OCI-LY3 (cell line): Measurements from ENCODE around the gene KANSL1.

Source experiments
- H2AFZ ChIP-seq: fragments of 200-600, 300-600 bp; shearing (Covaris generic); 2 replicates; pipeline ENCODE4 v1.6.0; 2014; ENCODE audit warnings: antibody characterized with exemption, low read depth, low read length
- H3K27ac ChIP-seq: fragments of 200-600, 300-600 bp; sonication (generic); 2 replicates; pipeline ENCODE4 v1.5.1; 2014; ENCODE audit warnings: mild to moderate bottlenecking, low read length, moderate library complexity, mixed read lengths
- H3K27me3 ChIP-seq: fragments of 200-600, 300-600 bp; sonication (generic); 2 replicates; pipeline ENCODE4 v1.6.1; 2014; ENCODE audit warnings: low read depth, low read length, mixed read lengths
- H3K36me3 ChIP-seq: fragments of 200-600, 300-600 bp; sonication (generic); replicated peaks from 2 replicates; pipeline ENCODE3; 2014; ENCODE audit warnings: low read depth, low read length, mixed read lengths
- H3K4me1 ChIP-seq: fragments of 300-600, 200-600 bp; sonication (generic); 2 replicates; pipeline ENCODE4 v1.6.1; 2014; ENCODE audit warnings: low read length, mixed read lengths
- H3K4me2 ChIP-seq: fragments of 200-600, 300-600 bp; sonication (generic); 2 replicates; pipeline ENCODE4 v1.6.1; 2014; ENCODE audit warnings: low read length, mixed read lengths
- H3K4me3 ChIP-seq: fragments of 300-600, 200-600 bp; sonication (generic); 2 replicates; pipeline ENCODE4 v1.5.1; 2014; ENCODE audit warnings: antibody characterized with exemption, mild to moderate bottlenecking, low read length, moderate library complexity
- H3K79me2 ChIP-seq: fragments of 300-600, 200-600 bp; shearing (Covaris generic); 2 replicates; pipeline ENCODE4 v1.6.1; 2014; ENCODE audit warnings: mild to moderate bottlenecking, low read length, mixed read lengths
- H3K9ac ChIP-seq: fragments of 300-600, 200-600 bp; shearing (Covaris generic); 2 replicates; pipeline ENCODE4 v1.6.0; 2014; ENCODE audit warnings: mild to moderate bottlenecking, low read length, moderate library complexity
- H3K9me3 ChIP-seq: fragments of 200-600, 300-600 bp; shearing (Covaris generic); 2 replicates; pipeline ENCODE4 v1.6.1; 2014; ENCODE audit warnings: low read length, mixed read lengths; ENCODE audit not compliant: insufficient read depth
- H4K20me1 ChIP-seq: fragments of 200-600, 300-600 bp; sonication (generic); 2 replicates; pipeline ENCODE4 v1.6.1; 2016; ENCODE audit warnings: low read length, mixed read lengths; ENCODE audit not compliant: insufficient read depth
- CTCF ChIP-seq: fragments of 200-600, 300-600 bp; sonication (generic); IDR thresholded peaks from 2 replicates; pipeline ENCODE4 v1.5.1; 2014; ENCODE audit warnings: antibody characterized with exemption, low read length, low read depth
- EZH2phosphoT487 ChIP-seq: fragments of 200-600 bp; shearing (Covaris generic); IDR thresholded peaks from 2 replicates; pipeline ENCODE4 v1.6.1; 2018; ENCODE audit warnings: antibody characterized with exemption, mixed run types, low read depth

The KANSL1 gene

GRCh38 chr17:45991341-45991740, 201.9 kb downstream of the KANSL1 start:
- Histone ChIP-seq H3K27ac (no peak overlapping the region), H4K20me1 (no peaks in the 10 kb centered on the region), H2AFZ (no peak overlapping the region), H3K36me3 (no peaks in the 10 kb centered on the region), H3K9ac (no peak overlapping the region), H3K9me3 (no peaks in the 10 kb centered on the region), H3K4me1 (no peaks in the 10 kb centered on the region), H3K4me2 (no peak overlapping the region), H3K4me3 (no peak overlapping the region), H3K79me2 (no peaks in the 10 kb centered on the region), H3K27me3 (no peaks in the 10 kb centered on the region)
- TF ChIP-seq CTCF (no peak), EZH2phosphoT487 (no peak)

- no peak overlapping the region for H3K4me3 ChIP-seq
- no peak overlapping the region for H2AFZ ChIP-seq
- no peaks in the 10 kb centered on the region for H3K9me3 ChIP-seq
- H3K9ac ChIP-seq = no peak overlapping the region
- TF ChIP-seq CTCF (0 out of 2 replicates have a peak, but pooled peaks have one; percentile 3), EZH2phosphoT487 (no peak)
- H3K4me1 ChIP-seq = no peaks in the 10 kb centered on the region
- no peaks in the 10 kb centered on the region for H3K79me2 ChIP-seq
- no peak overlapping the region for H3K4me2 ChIP-seq
- H3K27me3 ChIP-seq = no peaks in the 10 kb centered on the region
- no peaks in the 10 kb centered on the region for H3K36me3 ChIP-seq
- no peaks in the 10 kb centered on the region for H4K20me1 ChIP-seq
- H3K27ac ChIP-seq = no peak overlapping the region
Observed at GRCh38 chr17:45990886-45991285, 202.3 kb downstream of the KANSL1 start.

DNA sequence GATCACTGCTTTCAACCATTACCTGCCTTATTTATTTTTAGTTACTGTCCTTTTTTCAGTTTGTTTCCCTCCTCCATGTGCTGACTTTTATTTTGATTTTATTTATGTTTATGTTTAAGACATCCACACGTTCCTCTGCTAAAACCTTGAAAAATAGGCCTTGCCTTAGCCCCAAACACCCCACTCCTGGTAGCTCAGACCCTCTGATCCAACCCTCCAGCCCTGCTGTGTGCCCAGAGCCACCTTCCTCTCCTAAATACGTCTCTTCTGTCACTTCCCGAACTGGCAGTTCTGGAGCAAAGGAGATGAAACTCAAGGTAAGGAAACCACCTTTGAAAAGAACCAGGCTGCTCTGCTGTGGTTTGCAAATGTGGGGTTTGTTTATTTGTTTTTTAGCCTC, 203.5 kb downstream of the KANSL1 start:
- no peak for TF ChIP-seq EZH2phosphoT487
- TF ChIP-seq CTCF = no peak
- Histone ChIP-seq H3K27me3 (no peaks in the 10 kb centered on the region), H3K4me2 (no peak overlapping the region)

DNA sequence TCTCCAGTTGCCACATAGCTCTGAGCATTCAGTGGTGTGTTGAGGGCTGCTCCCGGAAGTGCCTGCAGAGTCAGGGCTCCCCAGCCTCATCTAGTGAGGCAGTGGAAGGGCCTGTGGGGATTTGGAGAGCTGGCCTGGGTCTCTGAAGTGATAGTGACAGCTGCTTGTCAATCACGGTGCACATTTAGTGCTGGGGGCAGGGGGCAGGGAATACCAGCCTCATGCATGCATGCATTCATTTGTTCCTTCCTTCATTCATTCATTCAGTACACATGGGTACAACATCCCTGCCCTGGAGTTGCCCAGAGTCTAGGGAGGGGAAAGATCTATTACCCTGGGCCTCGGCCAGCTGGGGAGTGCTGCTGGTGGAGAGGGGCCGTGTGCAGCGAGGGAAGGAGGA, 205.5 kb downstream of the KANSL1 start:
- H3K27me3 ChIP-seq = no peaks in the 10 kb centered on the region
- no peak overlapping the region for H3K4me2 ChIP-seq
- no peaks in the 10 kb centered on the region for H3K79me2 ChIP-seq
- no peaks in the 10 kb centered on the region for H3K9me3 ChIP-seq
- no peak for TF ChIP-seq EZH2phosphoT487
- TF ChIP-seq CTCF = no peak
- no peaks in the 10 kb centered on the region for H3K36me3 ChIP-seq
- no peak overlapping the region for H3K27ac ChIP-seq
- H4K20me1 ChIP-seq = no peaks in the 10 kb centered on the region
- no peak overlapping the region for H3K9ac ChIP-seq
- no peak overlapping the region for H2AFZ ChIP-seq
- no peaks in the 10 kb centered on the region for H3K4me1 ChIP-seq
- H3K4me3 ChIP-seq = no peak overlapping the region

More for the DNA sequence above, 203.5 kb downstream of the KANSL1 start:
- Histone ChIP-seq H3K27ac (no peak overlapping the region), H3K36me3 (no peaks in the 10 kb centered on the region), H3K9me3 (no peaks in the 10 kb centered on the region), H4K20me1 (no peaks in the 10 kb centered on the region), H3K9ac (no peak overlapping the region), H3K79me2 (no peaks in the 10 kb centered on the region), H3K4me1 (no peaks in the 10 kb centered on the region), H3K4me3 (no peak overlapping the region), H2AFZ (no peak overlapping the region)
